ENCODE measurements around the gene ZBTB2. TPM values are rescaled to one million over a fixed set of nuclear protein-coding genes. Genes with fewer than 3 reads are reported as not detected.

ZBTB2 gene
- total and polyA plus RNA-seq, 10 of the 15 experiments (the other 5 are each of a cell fraction or from before 2014, with no cell fraction given): 4.2 to 21.9 (median 15.0) TPM

- 89% methylated on average over 5 of the region's 5 CpGs for WGBS (ENCODE audit: insufficient coverage, insufficient replicate concordance, low lambda C conversion rate, missing lambda C conversion rate)
- Histone ChIP-seq H3K9me3 (replicated peaks; ENCODE audit: control insufficient read depth, insufficient read depth, low read length) (no peaks in the 10 kb centered on the region), H3K36me3 (ENCODE audit: control insufficient read depth in 2 of 2, insufficient read depth in 2 of 2, low read length in 1 of 2) (no peaks in the 10 kb centered on the region; a peak in 1 of 4 replicates), H3K9ac (ENCODE audit: control insufficient read depth, insufficient read depth, low read length) (no peak overlapping the region), H2AFZ (ENCODE audit: control insufficient read depth, low read depth, low read length) (no peak overlapping the region), H4K20me1 (ENCODE audit: control insufficient read depth, insufficient read depth) (no peaks in the 10 kb centered on the region), H3K27ac (ENCODE audit: control insufficient read depth, insufficient read depth) (no peak overlapping the region), H3K4me2 (ENCODE audit: control insufficient read depth, insufficient read depth) (no peak overlapping the region), H3K4me1 (ENCODE audit: control insufficient read depth, insufficient read depth, low read length) (no peaks in the 10 kb centered on the region), H3K4me3 (no peak overlapping the region), H3K27me3 (replicated peaks in 1 of 2; ENCODE audit: control insufficient read depth in 2 of 2, insufficient read depth in 2 of 2, low read length in 1 of 2) (no peaks in the 10 kb centered on the region), H3K79me2 (ENCODE audit: control insufficient read depth, insufficient read depth, low read length) (no peaks in the 10 kb centered on the region)
- RAD21 ChIA-PET (ENCODE audit: unreplicated experiment): no interaction called here
- TF ChIP-seq BHLHE40 (IDR thresholded peaks at IDR 0.05; ENCODE audit: borderline replicate concordance in 1 of 2, low read depth in 2 of 2, low read length in 1 of 2) (no peak), GATAD2B (conservative IDR thresholded peaks at IDR 0.05; ENCODE audit: low read depth) (no peak), RAD51 (IDR thresholded peaks at IDR 0.05) (no peak), SMC3 (IDR thresholded peaks at IDR 0.05; ENCODE audit: borderline replicate concordance, low read length) (no peak), PAX8 (IDR thresholded peaks at IDR 0.05) (no peak), ZBTB33 (IDR thresholded peaks at IDR 0.05) (no peak), CBFB (IDR thresholded peaks at IDR 0.05; ENCODE audit: low read depth) (no peak), CHD4 (IDR thresholded peaks at IDR 0.05) (no peak)
- FAIRE-seq (no peak), ATAC-seq (no peak), DNase-seq (ENCODE audit: low read depth, low spot score) (no peak)
- CTCF ChIA-PET: interaction anchor here (1.5 kb wide), 1 partner anchor 23 kb away, joined by 3 read pairs; no protein-coding TSS in a partner anchor
- intact Hi-C loops (cut with micrococcal nuclease; ENCODE audit: unreplicated experiment): no loop called here
- in situ Hi-C loops (cut with MboI): no loop called here
- POLR2A ChIA-PET: no interaction called here
- SMC1A ChIA-PET (ENCODE audit: uncharacterized antibody, unreplicated experiment): no interaction called here
- BruUV-seq (replicated peaks): no TSS peak
These were observed 31.9 kb downstream of the ZBTB2 start for GRCh38 chr6:151359486-151359885.
